Spleen (tissue), 11 donors: ENCODE measurements around the gene WNK1. TPM values are rescaled to one million over a fixed set of nuclear protein-coding genes. Genes with fewer than 3 reads are reported as not detected.
A peak's percentile ranks its signal among the peaks of the same experiment; 100 is the strongest.

Experiments
- DNase-seq: peaks from one replicate; pipeline ENCODE4 v3.0.0-alpha.2; 2020
- H3K27ac ChIP-seq, 8 donors: fragments of 200-600 bp; sonication (generic) in 7 of 8; 1 replicate in 4 of 8; 2 replicates in 4 of 8; pipeline versions ENCODE4 v1.5.0 to v1.8.0; 2016 to 2021; ENCODE audit warnings: inconsistent platforms in 4 of 8, mild to moderate bottlenecking in 4 of 8, moderate library complexity in 1 of 8
- H3K27me3 ChIP-seq, 7 donors: fragments of 200-600 bp; sonication (generic) in 6 of 7; replicated peaks in 1 of 7; 1 replicate in 4 of 7; 2 replicates in 3 of 7; pipeline versions ENCODE4 v1.5.0 to v1.8.0; 2016 to 2021; ENCODE audit warnings: inconsistent platforms in 3 of 7, mild to moderate bottlenecking in 1 of 7
- H3K36me3 ChIP-seq, 6 donors: fragments of 200-600 bp; sonication (generic) in 5 of 6; 1 replicate in 4 of 6; 2 replicates in 2 of 6; pipeline versions ENCODE4 v1.5.0 to v1.8.0; 2016 to 2021; ENCODE audit warnings: inconsistent platforms in 2 of 6
- H3K4me1 ChIP-seq, 6 donors: fragments of 200-600 bp; sonication (generic) in 5 of 6; 1 replicate in 3 of 6; 2 replicates in 3 of 6; pipeline versions ENCODE4 v1.5.0 to v1.8.0; 2016 to 2021; ENCODE audit warnings: inconsistent platforms in 3 of 6
- H3K4me3 ChIP-seq, 8 donors: fragments of 200-600 bp; sonication (generic) in 7 of 8; 1 replicate in 4 of 8; 2 replicates in 4 of 8; pipeline versions ENCODE4 v1.5.0 to v1.8.0; 2016 to 2021; ENCODE audit warnings: inconsistent platforms in 4 of 8, mild to moderate bottlenecking in 4 of 8, moderate library complexity in 2 of 8
- H3K9me3 ChIP-seq, 8 donors: fragments of 200-600 bp; sonication (generic) in 7 of 8; 1 replicate in 4 of 8; 2 replicates in 4 of 8; pipeline versions ENCODE4 v1.5.0 to v1.8.0; 2016 to 2021; ENCODE audit warnings: inconsistent platforms in 4 of 8
- CTCF ChIP-seq, 11 experiments: fragments of 200-600 bp in 7 of 11; fragments of 450-650 bp in 4 of 11; sonication (generic) in 4 of 11; IDR thresholded peaks in 8 of 11; conservative IDR thresholded peaks in 3 of 11; 1 replicate in 7 of 11; 2 replicates in 4 of 11; pipeline versions ENCODE4 v1.4.0 to v1.8.0; 2016 to 2021; ENCODE audit warnings: antibody characterized with exemption in 11 of 11, inconsistent platforms in 4 of 11, mild to moderate bottlenecking in 1 of 11
- POLR2A ChIP-seq, 3 donors: fragments of 450-650 bp; IDR thresholded peaks; one replicate each; pipeline ENCODE4 v1.5.1; 2017; ENCODE audit warnings: antibody characterized with exemption in 3 of 3, mild to moderate bottlenecking in 1 of 3
- POLR2AphosphoS5 ChIP-seq, 3 donors: sonication (generic); formaldehyde crosslinking; IDR thresholded peaks; one replicate each; pipeline ENCODE4 v1.5.1; 2017; ENCODE audit warnings: antibody characterized with exemption in 3 of 3
- WGBS, 5 donors: extraction: QIAGEN DNeasy Blood & Tissue Kit in 3 of 5; methylation state at CpG; one replicate each; pipeline versions ENCODE4 v1.1.5 to v1.1.7; 2013 to 2018; 5-methylcytosine and 5-hydroxymethylcytosine counted together
- intact Hi-C: fragments of 100-400 bp; cut with DNase I; formaldehyde crosslinking; loops from one replicate; pipeline ENCODE4 v1.15.0; 2023; ENCODE audit warnings: low total_unique reads
- polyA plus RNA-seq, 3 donors: library from polyadenylated mRNA; stranded (reverse); fragments of 200-250 nt; gene quantifications; one replicate each; pipeline ENCODE4 v1.2.1, GENCODE V29; 2013
- total RNA-seq, 7 donors: library from RNA; depleted of rRNA in 3 of 7; stranded (reverse); fragments of >200 nt in 3 of 7; fragmentation: NEBNext Ultra II Directional in 4 of 7; extraction: Animal tissue kit (Norgen Biotek cat#: 25700) in 4 of 7; gene quantifications; one replicate each; pipeline versions ENCODE4 v1.1.0 to v1.2.1, GENCODE V29; 2016 to 2021
- donor health status: healthy with polysubstance abuse.
- donor health status: DM: no; HTN: no; CAD: no; lungs with moderate emphysema.
- donor health status: DM: no; HTN: no; CAD: no.
- donor health status: Bipolar disorder and iron deficiency.
- donor health status: healthy.
- donor health status: DM: no; HTN: no; CAD: no.
- donor health status: DM: yes; HTN: yes; CAD: no.

WNK1 gene
- total and polyA plus RNA-seq, 10 donors, result 8.8 to 261 (median 202) TPM

- Histone ChIP-seq H3K27me3 (no peaks in the 10 kb centered on the region), H3K4me3 (no peak overlapping the region), H3K27ac (no peak overlapping the region), H3K4me1 (peaks cover 0 to 61% (median 26%) of the 10 kb centered on the region in 6 donors), H3K36me3 (peaks cover 6 to 100% (median 74%) of the 10 kb centered on the region in 6 donors), H3K9me3 (no peaks in the 10 kb centered on the region)
- TF ChIP-seq POLR2AphosphoS5 (IDR thresholded peaks at IDR 0.05), result no peak
- intact Hi-C loops, result no loop called here
- 65 to 82% (median 71%) methylated on average over 16 of the region's 16 CpGs for WGBS, 5 donors
- no peak for DNase-seq
Measured at GRCh38 chr12:907413-908185, 155.2 kb downstream of the WNK1 start.

GRCh38 chr12:909861-910260 lies 157.5 kb downstream of the WNK1 start:
- no peaks in the 10 kb centered on the region for H3K27me3 ChIP-seq
- peaks cover 3 to 100% (median 79%) of the 10 kb centered on the region in 6 donors for H3K36me3 ChIP-seq
- H3K9me3 ChIP-seq, result no peaks in the 10 kb centered on the region
- DNase-seq, result no peak
- 73 to 88% (median 78%) methylated on average over 3 of the region's 3 CpGs for WGBS, 5 donors
- H3K27ac ChIP-seq, result peak overlapping the region in 1 of 8 donors; percentile 8
- no peak overlapping the region for H3K4me3 ChIP-seq
- H3K4me1 ChIP-seq, result peaks cover under 1 to 60% (median 31%) of the 10 kb centered on the region in 6 donors
- no peak for TF ChIP-seq CTCF (IDR thresholded peaks at IDR 0.05 in 8 of 11, conservative IDR thresholded peaks at IDR 0.05 in 3 of 11)
- no peak for TF ChIP-seq POLR2A (IDR thresholded peaks at IDR 0.05)
- no peak for TF ChIP-seq POLR2AphosphoS5 (IDR thresholded peaks at IDR 0.05)
- intact Hi-C loops, result no loop called here

- TF ChIP-seq POLR2A (IDR thresholded peaks at IDR 0.05), result no peak
- TF ChIP-seq POLR2AphosphoS5 (IDR thresholded peaks at IDR 0.05), result no peak
- no peak for TF ChIP-seq CTCF (IDR thresholded peaks at IDR 0.05 in 8 of 11, conservative IDR thresholded peaks at IDR 0.05 in 3 of 11)
- WGBS, 5 donors, result 74 to 80% (median 79%) methylated on average over 4 of the region's 4 CpGs
- no peaks in the 10 kb centered on the region for H3K27me3 ChIP-seq
- intact Hi-C loops, result no loop called here
- no peaks in the 10 kb centered on the region for H3K9me3 ChIP-seq
- peak overlapping the region in 2 of 8 donors; percentile 8 to 29 for H3K27ac ChIP-seq
- H3K4me3 ChIP-seq, result no peak overlapping the region
- no peak for DNase-seq
- peaks cover 3 to 100% (median 76%) of the 10 kb centered on the region in 6 donors for H3K36me3 ChIP-seq
- peaks cover 5 to 60% (median 34%) of the 10 kb centered on the region in 6 donors for H3K4me1 ChIP-seq
Measured at GRCh38 chr12:910416-910815, 158.0 kb downstream of the WNK1 start.

GRCh38 chr12:911191-911826 lies 158.9 kb downstream of the WNK1 start:
- WGBS, 5 donors, result 44 to 63% (median 52%) methylated on average over 10 of the region's 10 CpGs
- TF ChIP-seq POLR2A (IDR thresholded peaks at IDR 0.05) (no peak), CTCF (IDR thresholded peaks at IDR 0.05 in 8 of 11, conservative IDR thresholded peaks at IDR 0.05 in 3 of 11) (no peak), POLR2AphosphoS5 (IDR thresholded peaks at IDR 0.05) (no peak)
- Histone ChIP-seq H3K27ac (peak overlapping the region in 1 of 8 donors; percentile 29), H3K36me3 (peaks cover 3 to 100% (median 73%) of the 10 kb centered on the region in 6 donors), H3K27me3 (no peaks in the 10 kb centered on the region), H3K4me3 (no peak overlapping the region), H3K4me1 (peaks cover 6 to 60% (median 32%) of the 10 kb centered on the region in 6 donors), H3K9me3 (no peaks in the 10 kb centered on the region)
- DNase-seq, result no peak
- intact Hi-C loops, result no loop called here
